ENCODE data around the gene ZYG11A.
"Not testable (repeated sequence)": the region's sequence is repeated elsewhere in the genome, so short reads cannot be mapped to it uniquely, and the experiment has no call there.

Gene ZYG11A

GRCh38 chr1:52842643-52843310 lies at the start of gene ZYG11A:
Gene ZYG11A, plus strand, starts transcription at chr1:52842760. Its CDS starts 124 bp downstream, at chr1:52842884.
- H3K9me3 ChIP-seq (ENCODE audit: control insufficient read depth, insufficient read depth, low read length): no peaks in the 10 kb centered on the region
- no peaks in the 10 kb centered on the region for H3K27me3 ChIP-seq (ENCODE audit: control insufficient read depth, low read length)
- no peaks in the 10 kb centered on the region for H3K79me2 ChIP-seq (ENCODE audit: control insufficient read depth, low read length)
- H3K4me1 ChIP-seq (ENCODE audit: control insufficient read depth, low read length): no peaks in the 10 kb centered on the region
- H3F3A ChIP-seq (ENCODE audit: control insufficient read depth, insufficient read depth): no peaks in the 10 kb centered on the region
- H3K4me3 ChIP-seq (ENCODE audit: low read length): no peak within 1 kb of the TSS
- H3K4me2 ChIP-seq (ENCODE audit: low read length): no peak within 1 kb of the TSS
- H3K27ac ChIP-seq (ENCODE audit: low read depth, low read length): no peak within 1 kb of the TSS
- no peaks in the 10 kb centered on the region for H4K20me1 ChIP-seq (ENCODE audit: control insufficient read depth, insufficient read depth, low read depth, low read length)
- no peaks in the 10 kb centered on the region for H3K9me2 ChIP-seq (replicated peaks; ENCODE audit: control insufficient read depth, low read length)
- no peak for TF ChIP-seq CTCF (IDR thresholded peaks at IDR 0.05; ENCODE audit: low read depth, low read length, poor library complexity, severe bottlenecking)
- TF ChIP-seq EZH2phosphoT487 (IDR thresholded peaks at IDR 0.05; ENCODE audit: borderline replicate concordance, low read length): no peak
- H3K36me3 ChIP-seq (ENCODE audit: control insufficient read depth, low read length): no peaks in the 10 kb centered on the region

- H3K36me3 ChIP-seq (ENCODE audit: control insufficient read depth, low read length); H3F3A ChIP-seq (ENCODE audit: control insufficient read depth, insufficient read depth); H3K4me1 ChIP-seq (ENCODE audit: control insufficient read depth, low read length); H3K4me3 ChIP-seq (ENCODE audit: low read length); H3K9me2 ChIP-seq (replicated peaks; ENCODE audit: control insufficient read depth, low read length); H3K79me2 ChIP-seq (ENCODE audit: control insufficient read depth, low read length); H4K20me1 ChIP-seq (ENCODE audit: control insufficient read depth, insufficient read depth, low read depth, low read length); H3K9me3 ChIP-seq (ENCODE audit: control insufficient read depth, insufficient read depth, low read length); H3K27ac ChIP-seq (ENCODE audit: low read depth, low read length); H3K27me3 ChIP-seq (ENCODE audit: control insufficient read depth, low read length); H3K4me2 ChIP-seq (ENCODE audit: low read length): not testable (repeated sequence)
Measured at GRCh38 chr1:52793717-52794116, 48.8 kb upstream of the ZYG11A start.

- Histone ChIP-seq H3K4me3 (ENCODE audit: low read length) (no peak overlapping the region), H3K27ac (ENCODE audit: low read depth, low read length) (no peak overlapping the region), H3K4me2 (ENCODE audit: low read length) (no peak overlapping the region), H3K9me2 (replicated peaks; ENCODE audit: control insufficient read depth, low read length) (no peaks in the 10 kb centered on the region), H3K27me3 (ENCODE audit: control insufficient read depth, low read length) (no peaks in the 10 kb centered on the region), H3K79me2 (ENCODE audit: control insufficient read depth, low read length) (no peaks in the 10 kb centered on the region), H3K9me3 (ENCODE audit: control insufficient read depth, insufficient read depth, low read length) (no peaks in the 10 kb centered on the region), H4K20me1 (ENCODE audit: control insufficient read depth, insufficient read depth, low read depth, low read length) (no peaks in the 10 kb centered on the region), H3K4me1 (ENCODE audit: control insufficient read depth, low read length) (no peaks in the 10 kb centered on the region), H3F3A (ENCODE audit: control insufficient read depth, insufficient read depth) (no peaks in the 10 kb centered on the region), H3K36me3 (ENCODE audit: control insufficient read depth, low read length) (peaks cover 6% of the 10 kb centered on the region)
- TF ChIP-seq EZH2phosphoT487 (IDR thresholded peaks at IDR 0.05; ENCODE audit: borderline replicate concordance, low read length) (no peak), CTCF (IDR thresholded peaks at IDR 0.05; ENCODE audit: low read depth, low read length, poor library complexity, severe bottlenecking) (no peak)
Measured at GRCh38 chr1:52795464-52795863, 47.1 kb upstream of the ZYG11A start.

GRCh38 chr1:52798331-52798730 lies 44.2 kb upstream of the ZYG11A start:
- no peaks in the 10 kb centered on the region for H3K9me3 ChIP-seq (ENCODE audit: control insufficient read depth, insufficient read depth, low read length)
- no peak overlapping the region for H3K4me2 ChIP-seq (ENCODE audit: low read length)
- H3F3A ChIP-seq (ENCODE audit: control insufficient read depth, insufficient read depth): no peaks in the 10 kb centered on the region
- no peaks in the 10 kb centered on the region for H4K20me1 ChIP-seq (ENCODE audit: control insufficient read depth, insufficient read depth, low read depth, low read length)
- H3K27me3 ChIP-seq (ENCODE audit: control insufficient read depth, low read length): no peaks in the 10 kb centered on the region
- H3K79me2 ChIP-seq (ENCODE audit: control insufficient read depth, low read length): no peaks in the 10 kb centered on the region
- TF ChIP-seq EZH2phosphoT487 (IDR thresholded peaks at IDR 0.05; ENCODE audit: borderline replicate concordance, low read length) (no peak), CTCF (IDR thresholded peaks at IDR 0.05; ENCODE audit: low read depth, low read length, poor library complexity, severe bottlenecking) (no peak)
- no peak overlapping the region for H3K27ac ChIP-seq (ENCODE audit: low read depth, low read length)
- H3K4me1 ChIP-seq (ENCODE audit: control insufficient read depth, low read length): no peaks in the 10 kb centered on the region
- no peak overlapping the region for H3K4me3 ChIP-seq (ENCODE audit: low read length)
- H3K9me2 ChIP-seq (replicated peaks; ENCODE audit: control insufficient read depth, low read length): no peaks in the 10 kb centered on the region
- peaks cover 6% of the 10 kb centered on the region for H3K36me3 ChIP-seq (ENCODE audit: control insufficient read depth, low read length)
